ENCODE data around the gene OSBPL9.

OSBPL9 gene

DNA sequence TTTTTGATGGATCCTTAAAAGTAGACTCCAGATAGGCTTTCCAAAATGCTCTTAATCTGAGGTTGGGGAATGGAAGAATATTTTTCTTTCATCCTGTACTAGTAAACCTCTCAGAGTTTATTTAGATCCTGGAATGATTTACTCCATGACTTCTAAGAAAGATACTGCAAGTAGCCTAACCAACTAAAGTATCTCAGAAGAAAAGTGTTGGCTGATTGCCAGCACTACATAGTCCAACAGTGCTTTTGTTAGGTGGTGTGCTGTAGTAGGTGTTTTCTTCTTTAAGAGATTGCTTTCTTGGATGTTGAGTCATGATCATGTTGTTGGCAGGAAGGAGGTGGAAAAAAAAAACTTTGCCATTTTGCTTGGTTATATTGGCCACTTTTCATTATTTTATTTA is 119.8 kb downstream of the OSBPL9 start:
- no peak for TF ChIP-seq CTCF (IDR thresholded peaks at IDR 0.05; ENCODE audit: insufficient read depth, low read length, poor library complexity, severe bottlenecking)
- Histone ChIP-seq H3K4me3 (replicated peaks; ENCODE audit: low read depth, low read length) (no peak overlapping the region), H3K36me3 (ENCODE audit: control insufficient read depth, insufficient read depth, low read length) (peaks cover 1% of the 10 kb centered on the region), H3K27me3 (replicated peaks; ENCODE audit: control insufficient read depth, insufficient read depth, low read length) (no peaks in the 10 kb centered on the region)
- DNase-seq (ENCODE audit: extremely low read depth, insufficient read length) = peak; percentile 36

DNA sequence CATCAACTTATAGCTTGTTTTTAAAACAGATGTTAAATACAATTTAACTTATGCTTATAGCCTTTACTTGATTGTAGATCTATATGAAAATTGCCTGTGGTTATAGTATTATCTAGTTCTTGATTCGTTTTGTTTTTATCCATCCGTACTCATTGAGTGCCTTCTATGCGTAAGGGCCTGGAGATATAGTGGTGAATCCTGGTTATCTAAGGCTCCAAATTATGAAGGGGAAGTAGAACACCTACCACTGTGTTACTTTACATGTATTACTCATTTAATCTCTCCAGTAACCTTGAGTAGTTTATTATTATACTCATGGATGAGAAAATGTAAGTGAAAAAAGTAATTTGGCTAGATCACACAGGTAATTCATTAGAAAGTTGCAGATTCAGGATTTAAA is 121.8 kb downstream of the OSBPL9 start:
- TF ChIP-seq CTCF (IDR thresholded peaks at IDR 0.05; ENCODE audit: insufficient read depth, low read length, poor library complexity, severe bottlenecking) = no peak

DNA sequence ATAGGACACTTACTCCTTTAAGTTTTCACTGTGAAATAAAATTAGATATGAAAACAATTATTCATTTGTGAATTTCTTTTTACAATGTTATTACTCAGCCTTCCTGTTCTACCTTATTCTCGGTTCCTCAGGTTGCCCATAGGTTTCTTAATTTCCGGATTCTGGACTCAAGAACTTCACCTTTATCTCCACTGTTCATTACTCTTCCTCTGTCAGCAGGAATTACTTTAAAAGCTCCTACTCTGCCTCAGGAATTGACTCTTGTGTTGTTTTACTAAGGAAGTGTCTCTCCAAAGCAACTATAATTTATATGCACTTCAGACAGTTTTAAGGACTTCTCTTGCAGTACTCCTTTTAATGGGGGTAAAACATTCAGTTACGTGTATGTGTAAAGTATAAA is 123.8 kb downstream of the OSBPL9 start:
- no peak for DNase-seq (ENCODE audit: extremely low read depth, insufficient read length)
- H3K36me3 ChIP-seq (ENCODE audit: control insufficient read depth, insufficient read depth, low read length) = no peaks in the 10 kb centered on the region
- no peak for TF ChIP-seq CTCF (IDR thresholded peaks at IDR 0.05; ENCODE audit: insufficient read depth, low read length, poor library complexity, severe bottlenecking)
- H3K27me3 ChIP-seq (replicated peaks; ENCODE audit: control insufficient read depth, insufficient read depth, low read length) = no peaks in the 10 kb centered on the region
- no peak overlapping the region for H3K4me3 ChIP-seq (replicated peaks; ENCODE audit: low read depth, low read length)

More for the DNA sequence above, 121.8 kb downstream of the OSBPL9 start:
- H3K4me3 ChIP-seq (replicated peaks; ENCODE audit: low read depth, low read length) = no peak overlapping the region
- peaks cover 1% of the 10 kb centered on the region; the same call in 1 of the 2 replicates for H3K36me3 ChIP-seq (ENCODE audit: control insufficient read depth, insufficient read depth, low read length)
- no peak for DNase-seq (ENCODE audit: extremely low read depth, insufficient read length)
- no peaks in the 10 kb centered on the region for H3K27me3 ChIP-seq (replicated peaks; ENCODE audit: control insufficient read depth, insufficient read depth, low read length)

GRCh38 chr1:51741121-51741681 is 124.3 kb downstream of the OSBPL9 start:
- no peak for DNase-seq (ENCODE audit: extremely low read depth, insufficient read length)
- Histone ChIP-seq H3K27me3 (replicated peaks; ENCODE audit: control insufficient read depth, insufficient read depth, low read length) (no peaks in the 10 kb centered on the region), H3K36me3 (ENCODE audit: control insufficient read depth, insufficient read depth, low read length) (no peaks in the 10 kb centered on the region), H3K4me3 (replicated peaks; ENCODE audit: low read depth, low read length) (no peak overlapping the region)
- no peak for TF ChIP-seq CTCF (IDR thresholded peaks at IDR 0.05; ENCODE audit: insufficient read depth, low read length, poor library complexity, severe bottlenecking)

DNA sequence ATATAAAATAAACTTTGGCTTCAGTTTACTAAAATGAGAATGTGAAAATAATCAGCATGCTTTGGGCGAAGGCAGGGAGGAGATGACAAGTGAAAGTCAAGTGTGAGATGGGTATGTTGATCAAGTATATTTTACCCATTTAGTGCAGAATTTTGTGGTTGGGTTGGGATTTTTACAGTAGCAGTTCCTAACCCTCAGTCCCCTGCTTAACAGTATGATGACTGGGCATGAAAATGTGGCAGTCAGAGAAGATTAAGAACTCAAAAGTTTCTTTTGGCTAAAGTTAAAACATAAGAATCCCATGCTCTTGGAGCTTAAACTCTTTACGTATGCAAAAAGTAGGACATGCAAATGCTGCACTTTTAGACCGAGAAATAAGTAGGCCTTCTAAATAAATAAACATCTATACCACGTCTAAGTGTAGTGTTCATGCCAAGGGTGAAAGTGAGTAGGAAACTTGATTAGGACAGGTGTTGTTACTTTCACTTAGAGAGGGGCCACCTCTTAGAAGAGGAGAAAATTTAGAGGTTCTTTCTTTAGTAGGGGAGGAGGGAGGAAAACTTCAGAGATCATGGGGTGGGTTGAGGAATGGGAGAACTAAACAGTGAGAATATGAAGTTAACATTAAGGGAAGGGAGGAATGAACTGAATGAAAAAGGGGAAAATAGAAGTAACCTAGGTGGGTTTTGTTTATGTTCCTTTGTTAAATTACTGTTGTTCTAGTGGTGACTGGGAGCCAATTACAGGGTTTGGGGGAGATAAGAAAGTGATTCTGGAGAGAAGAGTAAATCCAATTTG is 127.8 kb downstream of the OSBPL9 start:
- no peak for TF ChIP-seq CTCF (IDR thresholded peaks at IDR 0.05; ENCODE audit: insufficient read depth, low read length, poor library complexity, severe bottlenecking)
- no peaks in the 10 kb centered on the region for H3K27me3 ChIP-seq (replicated peaks; ENCODE audit: control insufficient read depth, insufficient read depth, low read length)
- H3K36me3 ChIP-seq (ENCODE audit: control insufficient read depth, insufficient read depth, low read length) = peaks cover 2% of the 10 kb centered on the region
- no peak for DNase-seq (ENCODE audit: extremely low read depth, insufficient read length)
- H3K4me3 ChIP-seq (replicated peaks; ENCODE audit: low read depth, low read length) = no peak overlapping the region; the same call in 1 of the 2 replicates
